ENCODE data around the gene RFK. TPM values are rescaled to one million over a fixed set of nuclear protein-coding genes. Genes with fewer than 3 reads are reported as not detected.

The RFK gene
- total RNA-seq, 1 donor, result 35.8 TPM

GRCh38 chr9:76419782-76420380 is 25.7 kb upstream of the RFK start:
- H3K4me3 ChIP-seq (ENCODE audit: low read depth, low read length), result no peak overlapping the region
- TF ChIP-seq CTCF (IDR thresholded peaks at IDR 0.05; ENCODE audit: insufficient read depth, low read depth, low read length), result peak; percentile 67
- peak; percentile 36 for DNase-seq (ENCODE audit: low read depth)

- DNase-seq (ENCODE audit: low read depth), result no peak
- H3K4me3 ChIP-seq (ENCODE audit: low read depth, low read length), result no peak overlapping the region
- no peak for TF ChIP-seq CTCF (IDR thresholded peaks at IDR 0.05; ENCODE audit: insufficient read depth, low read depth, low read length)
These were observed 23.2 kb upstream of the RFK start for GRCh38 chr9:76417394-76417793.

GRCh38 chr9:76415731-76416130 is 21.5 kb upstream of the RFK start:
- TF ChIP-seq CTCF (IDR thresholded peaks at IDR 0.05; ENCODE audit: insufficient read depth, low read depth, low read length), result no peak
- no peak overlapping the region for H3K4me3 ChIP-seq (ENCODE audit: low read depth, low read length)
- peak; percentile 16 for DNase-seq (ENCODE audit: low read depth)

GRCh38 chr9:76415154-76415553 is 20.9 kb upstream of the RFK start:
- no peak overlapping the region for H3K4me3 ChIP-seq (ENCODE audit: low read depth, low read length)
- no peak for TF ChIP-seq CTCF (IDR thresholded peaks at IDR 0.05; ENCODE audit: insufficient read depth, low read depth, low read length)
- peak; percentile 12 for DNase-seq (ENCODE audit: low read depth)

- no peak overlapping the region for H3K4me3 ChIP-seq (ENCODE audit: low read depth, low read length)
- peak; percentile 73 for DNase-seq (ENCODE audit: low read depth)
- TF ChIP-seq CTCF (IDR thresholded peaks at IDR 0.05; ENCODE audit: insufficient read depth, low read depth, low read length), result no peak
These were observed 20.4 kb upstream of the RFK start for GRCh38 chr9:76414661-76415060.

GRCh38 chr9:76413658-76414057 is 19.4 kb upstream of the RFK start:
- DNase-seq (ENCODE audit: low read depth), result no peak
- no peak for TF ChIP-seq CTCF (IDR thresholded peaks at IDR 0.05; ENCODE audit: insufficient read depth, low read depth, low read length)
- no peak overlapping the region for H3K4me3 ChIP-seq (ENCODE audit: low read depth, low read length)

- DNase-seq (ENCODE audit: low read depth), result no peak
- H3K4me3 ChIP-seq (ENCODE audit: low read depth, low read length), result no peak overlapping the region
- TF ChIP-seq CTCF (IDR thresholded peaks at IDR 0.05; ENCODE audit: insufficient read depth, low read depth, low read length), result no peak
These were observed 18.4 kb upstream of the RFK start for GRCh38 chr9:76412638-76413037.
